ENCODE results near the gene MTMR2.
"Not testable (repeated sequence)": the region's sequence is repeated elsewhere in the genome, so short reads cannot be mapped to it uniquely, and the experiment has no call there.

Gene MTMR2

GRCh38 chr11:95867105-95867504 lies 56.8 kb downstream of the MTMR2 start:
- H4K91ac ChIP-seq (ENCODE audit: low read depth, low read length, poor library complexity): no peak overlapping the region
- no peak overlapping the region for H2AFZ ChIP-seq (ENCODE audit: low read length)
- no peak overlapping the region for H2BK120ac ChIP-seq (ENCODE audit: low read depth, low read length)
- peaks cover 0 to 2% of the 10 kb centered on the region in 2 donors for H3K4me1 ChIP-seq (ENCODE audit: control insufficient read depth in 2 of 2, insufficient read depth in 1 of 2, low read depth in 1 of 2, low read length in 2 of 2)
- no peak overlapping the region for H2AK5ac ChIP-seq (ENCODE audit: low read depth, low read length)
- no peak overlapping the region for H4K8ac ChIP-seq (ENCODE audit: low read depth, low read length)
- peaks cover 0 to 49% of the 10 kb centered on the region in 2 donors for H3K36me3 ChIP-seq (replicated peaks in 1 of 2; ENCODE audit: control insufficient read depth in 2 of 2, insufficient read depth in 2 of 2, low read length in 2 of 2)
- no peak overlapping the region for H3K14ac ChIP-seq (ENCODE audit: low read length)
- H3K79me1 ChIP-seq (ENCODE audit: low read depth, low read length): no peaks in the 10 kb centered on the region
- H3K4me3 ChIP-seq (ENCODE audit: low read length in 2 of 2): no peak overlapping the region
- no peak overlapping the region for H3K9ac ChIP-seq (ENCODE audit: low read depth, low read length, poor library complexity)
- no peak overlapping the region for H2BK15ac ChIP-seq (ENCODE audit: low read length)
- no peak for DNase-seq (ENCODE audit: low spot score)
- H3K23ac ChIP-seq (ENCODE audit: low read depth, low read length, poor library complexity): no peak overlapping the region
- H3K4me2 ChIP-seq (ENCODE audit: insufficient read depth, low read length, poor library complexity, severe bottlenecking): no peak overlapping the region
- H3K4ac ChIP-seq (ENCODE audit: low read length): no peak overlapping the region
- H2BK12ac ChIP-seq (ENCODE audit: low read length): no peak overlapping the region
- H3K27ac ChIP-seq (replicated peaks; ENCODE audit: low read length): no peak overlapping the region
- H2BK5ac ChIP-seq (ENCODE audit: low read length): no peak overlapping the region
- H3K27me3 ChIP-seq (ENCODE audit: control insufficient read depth in 3 of 3, insufficient read depth in 3 of 3, low read depth in 1 of 3, low read length in 3 of 3): no peaks in the 10 kb centered on the region
- H3K9me3 ChIP-seq (replicated peaks in 1 of 2; ENCODE audit: control insufficient read depth in 2 of 2, insufficient read depth in 1 of 2, low read depth in 1 of 2, low read length in 2 of 2): no peaks in the 10 kb centered on the region
- no CpG with 5 or more reads among the region's 6 CpGs for WGBS, 2 donors (ENCODE audit: extremely low coverage in 2 of 2, insufficient read length in 2 of 2, insufficient replicate concordance in 1 of 2)
- H3K18ac ChIP-seq (ENCODE audit: low read length): no peak overlapping the region

- no peak overlapping the region for H3K4ac ChIP-seq (ENCODE audit: low read length)
- no peak overlapping the region for H3K14ac ChIP-seq (ENCODE audit: low read length)
- no peak overlapping the region for H2BK5ac ChIP-seq (ENCODE audit: low read length)
- no peak overlapping the region for H2AFZ ChIP-seq (ENCODE audit: low read length)
- no peak overlapping the region for H3K27ac ChIP-seq (replicated peaks; ENCODE audit: low read length)
- no peaks in the 10 kb centered on the region for H3K79me1 ChIP-seq (ENCODE audit: low read depth, low read length)
- no peak overlapping the region for H3K9ac ChIP-seq (ENCODE audit: low read depth, low read length, poor library complexity)
- H3K27me3 ChIP-seq (ENCODE audit: control insufficient read depth in 3 of 3, insufficient read depth in 3 of 3, low read depth in 1 of 3, low read length in 3 of 3): no peaks in the 10 kb centered on the region
- peaks cover 0 to 81% of the 10 kb centered on the region in 2 donors for H3K36me3 ChIP-seq (replicated peaks in 1 of 2; ENCODE audit: control insufficient read depth in 2 of 2, insufficient read depth in 2 of 2, low read length in 2 of 2)
- H3K4me2 ChIP-seq (ENCODE audit: insufficient read depth, low read length, poor library complexity, severe bottlenecking): no peak overlapping the region
- H2BK120ac ChIP-seq (ENCODE audit: low read depth, low read length): no peak overlapping the region
- H3K4me1 ChIP-seq (ENCODE audit: control insufficient read depth in 2 of 2, insufficient read depth in 1 of 2, low read depth in 1 of 2, low read length in 2 of 2): peaks cover 0 to 2% of the 10 kb centered on the region in 2 donors
- no peak for DNase-seq (ENCODE audit: low spot score)
- H2AK5ac ChIP-seq (ENCODE audit: low read depth, low read length): no peak overlapping the region
- no peak overlapping the region for H4K8ac ChIP-seq (ENCODE audit: low read depth, low read length)
- no peak overlapping the region for H2BK12ac ChIP-seq (ENCODE audit: low read length)
- 100% methylated on average over 1 of the region's 2 CpGs; no CpG with 5 or more reads in 1 of the 2 donors for WGBS, 2 donors (ENCODE audit: extremely low coverage in 2 of 2, insufficient read length in 2 of 2, insufficient replicate concordance in 1 of 2)
- H2BK15ac ChIP-seq (ENCODE audit: low read length): no peak overlapping the region
- no peak overlapping the region for H4K91ac ChIP-seq (ENCODE audit: low read depth, low read length, poor library complexity)
- H3K18ac ChIP-seq (ENCODE audit: low read length): no peak overlapping the region
- no peak overlapping the region for H3K23ac ChIP-seq (ENCODE audit: low read depth, low read length, poor library complexity)
- no peak overlapping the region for H3K4me3 ChIP-seq (ENCODE audit: low read length in 2 of 2)
- no peaks in the 10 kb centered on the region for H3K9me3 ChIP-seq (replicated peaks in 1 of 2; ENCODE audit: control insufficient read depth in 2 of 2, insufficient read depth in 1 of 2, low read depth in 1 of 2, low read length in 2 of 2)
Observed at GRCh38 chr11:95863486-95864140, 60.3 kb downstream of the MTMR2 start.

GRCh38 chr11:95860024-95860423 lies 63.9 kb downstream of the MTMR2 start:
- not testable (repeated sequence) for H3K23ac ChIP-seq (ENCODE audit: low read depth, low read length, poor library complexity); H3K27me3 ChIP-seq (ENCODE audit: control insufficient read depth in 3 of 3, insufficient read depth in 3 of 3, low read depth in 1 of 3, low read length in 3 of 3); H2AFZ ChIP-seq (ENCODE audit: low read length); H2BK15ac ChIP-seq (ENCODE audit: low read length); H3K79me1 ChIP-seq (ENCODE audit: low read depth, low read length); H2BK120ac ChIP-seq (ENCODE audit: low read depth, low read length); H3K4me2 ChIP-seq (ENCODE audit: insufficient read depth, low read length, poor library complexity, severe bottlenecking); H3K4ac ChIP-seq (ENCODE audit: low read length); H2BK12ac ChIP-seq (ENCODE audit: low read length); H3K4me1 ChIP-seq (ENCODE audit: control insufficient read depth in 2 of 2, insufficient read depth in 1 of 2, low read depth in 1 of 2, low read length in 2 of 2); H4K8ac ChIP-seq (ENCODE audit: low read depth, low read length); H3K9ac ChIP-seq (ENCODE audit: low read depth, low read length, poor library complexity); H3K27ac ChIP-seq (replicated peaks; ENCODE audit: low read length); H4K91ac ChIP-seq (ENCODE audit: low read depth, low read length, poor library complexity); H3K9me3 ChIP-seq (replicated peaks in 1 of 2; ENCODE audit: control insufficient read depth in 2 of 2, insufficient read depth in 1 of 2, low read depth in 1 of 2, low read length in 2 of 2); DNase-seq (ENCODE audit: low spot score); H3K18ac ChIP-seq (ENCODE audit: low read length); H2AK5ac ChIP-seq (ENCODE audit: low read depth, low read length); H3K14ac ChIP-seq (ENCODE audit: low read length); H2BK5ac ChIP-seq (ENCODE audit: low read length); H3K4me3 ChIP-seq (ENCODE audit: low read length in 2 of 2)
- WGBS, 2 donors (ENCODE audit: extremely low coverage in 2 of 2, insufficient read length in 2 of 2, insufficient replicate concordance in 1 of 2): no CpG with 5 or more reads among the region's 4 CpGs
- H3K36me3 ChIP-seq (replicated peaks in 1 of 2; ENCODE audit: control insufficient read depth in 2 of 2, insufficient read depth in 2 of 2, low read length in 2 of 2): peaks cover 0 to 98% of the 10 kb centered on the region in 2 donors

- not testable (repeated sequence) for H2AFZ ChIP-seq (ENCODE audit: low read length); H3K9me3 ChIP-seq (replicated peaks in 1 of 2; ENCODE audit: control insufficient read depth in 2 of 2, insufficient read depth in 1 of 2, low read depth in 1 of 2, low read length in 2 of 2); H3K18ac ChIP-seq (ENCODE audit: low read length); H2BK12ac ChIP-seq (ENCODE audit: low read length); H2BK15ac ChIP-seq (ENCODE audit: low read length); H3K27me3 ChIP-seq (ENCODE audit: control insufficient read depth in 3 of 3, insufficient read depth in 3 of 3, low read depth in 1 of 3, low read length in 3 of 3); H3K23ac ChIP-seq (ENCODE audit: low read depth, low read length, poor library complexity); H3K4me3 ChIP-seq (ENCODE audit: low read length in 2 of 2); H4K8ac ChIP-seq (ENCODE audit: low read depth, low read length); H2BK5ac ChIP-seq (ENCODE audit: low read length); H3K4me2 ChIP-seq (ENCODE audit: insufficient read depth, low read length, poor library complexity, severe bottlenecking); H3K4me1 ChIP-seq (ENCODE audit: control insufficient read depth in 2 of 2, insufficient read depth in 1 of 2, low read depth in 1 of 2, low read length in 2 of 2); H2BK120ac ChIP-seq (ENCODE audit: low read depth, low read length); H3K4ac ChIP-seq (ENCODE audit: low read length); H4K91ac ChIP-seq (ENCODE audit: low read depth, low read length, poor library complexity); H3K27ac ChIP-seq (replicated peaks; ENCODE audit: low read length); H3K79me1 ChIP-seq (ENCODE audit: low read depth, low read length); H2AK5ac ChIP-seq (ENCODE audit: low read depth, low read length); DNase-seq (ENCODE audit: low spot score); H3K14ac ChIP-seq (ENCODE audit: low read length); H3K9ac ChIP-seq (ENCODE audit: low read depth, low read length, poor library complexity)
- no CpG with 5 or more reads among the region's 5 CpGs for WGBS, 2 donors (ENCODE audit: extremely low coverage in 2 of 2, insufficient read length in 2 of 2, insufficient replicate concordance in 1 of 2)
- peaks cover 2 to 88% of the 10 kb centered on the region in 2 donors for H3K36me3 ChIP-seq (replicated peaks in 1 of 2; ENCODE audit: control insufficient read depth in 2 of 2, insufficient read depth in 2 of 2, low read length in 2 of 2)
Observed at GRCh38 chr11:95854362-95854761, 69.5 kb downstream of the MTMR2 start.
